H4 (cell line): ENCODE results near the gene ENTREP1. TPM values are rescaled to one million over a fixed set of nuclear protein-coding genes. Genes with fewer than 3 reads are reported as not detected.
"Not testable (repeated sequence)": the region's sequence is repeated elsewhere in the genome, so short reads cannot be mapped to it uniquely, and the experiment has no call there.

Source experiments
- DNase-seq: peaks from one replicate; pipeline ENCODE4 v3.0.0-alpha.2; 2015; ENCODE audit warnings: low spot score
- total RNA-seq: library from RNA; depleted of rRNA; stranded (reverse); fragments of >200 nt; shearing (Covaris generic); gene quantifications from 2 replicates; pipeline ENCODE4 v1.2.3, GENCODE V29; 2014; rRNA removed

The ENTREP1 gene
- total RNA-seq: 0.08 TPM in 1 of 2 replicates, not detected in the other

- DNase-seq: peak; percentile 28
Observed at GRCh38 chr9:69324549-69325401, at the start of gene ENTREP1. Gene ENTREP1, plus strand, starts transcription at chr9:69325215. Its CDS starts 95 bp downstream, at chr9:69325310.

- no peak for DNase-seq
Observed at GRCh38 chr9:69276775-69277174, 48.2 kb upstream of the ENTREP1 start.

- DNase-seq: no peak
Observed at GRCh38 chr9:69279084-69279731, 45.8 kb upstream of the ENTREP1 start.

DNA sequence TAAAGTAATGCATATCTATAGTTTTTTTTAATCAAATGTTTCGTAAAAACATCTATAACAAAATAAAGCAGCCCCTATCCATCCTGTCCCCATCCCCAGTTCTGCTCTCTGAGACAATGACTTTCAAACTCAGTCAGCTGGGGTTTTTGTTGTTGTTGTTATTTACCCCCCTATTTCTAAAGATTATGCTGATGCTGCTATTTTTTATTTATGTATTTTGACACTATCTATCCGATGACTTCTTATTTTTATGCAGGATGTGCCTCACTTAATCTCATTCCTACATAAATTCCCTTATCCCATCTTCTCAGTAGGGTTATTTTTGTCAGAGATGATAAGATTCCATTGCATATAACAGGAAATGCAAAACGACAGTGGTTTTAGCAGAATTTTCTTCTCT lies 45.3 kb upstream of the ENTREP1 start:
- no peak for DNase-seq

- no peak for DNase-seq
Observed at GRCh38 chr9:69283003-69283402, 42.0 kb upstream of the ENTREP1 start.

GRCh38 chr9:69292078-69292477 lies 32.9 kb upstream of the ENTREP1 start:
- DNase-seq: no peak

DNA sequence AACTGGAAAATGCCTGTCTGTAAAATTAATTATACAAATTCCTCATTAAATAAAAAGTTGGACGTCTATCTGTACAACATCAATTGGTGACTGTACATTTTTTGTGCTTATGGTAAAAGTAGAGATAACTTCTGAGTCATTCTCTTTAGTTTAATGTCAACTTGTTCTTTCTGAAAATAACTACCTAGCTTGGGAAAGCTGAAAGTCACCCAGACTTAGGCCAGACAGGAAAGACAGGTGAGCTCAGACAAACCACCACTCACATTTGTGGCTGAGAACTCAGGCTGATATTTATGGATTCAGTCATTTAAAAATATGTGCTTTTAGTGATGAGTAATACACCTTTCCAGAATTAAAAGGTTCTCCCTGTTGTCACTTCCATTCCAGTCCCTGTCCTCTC lies 31.9 kb upstream of the ENTREP1 start:
- no peak for DNase-seq

DNA sequence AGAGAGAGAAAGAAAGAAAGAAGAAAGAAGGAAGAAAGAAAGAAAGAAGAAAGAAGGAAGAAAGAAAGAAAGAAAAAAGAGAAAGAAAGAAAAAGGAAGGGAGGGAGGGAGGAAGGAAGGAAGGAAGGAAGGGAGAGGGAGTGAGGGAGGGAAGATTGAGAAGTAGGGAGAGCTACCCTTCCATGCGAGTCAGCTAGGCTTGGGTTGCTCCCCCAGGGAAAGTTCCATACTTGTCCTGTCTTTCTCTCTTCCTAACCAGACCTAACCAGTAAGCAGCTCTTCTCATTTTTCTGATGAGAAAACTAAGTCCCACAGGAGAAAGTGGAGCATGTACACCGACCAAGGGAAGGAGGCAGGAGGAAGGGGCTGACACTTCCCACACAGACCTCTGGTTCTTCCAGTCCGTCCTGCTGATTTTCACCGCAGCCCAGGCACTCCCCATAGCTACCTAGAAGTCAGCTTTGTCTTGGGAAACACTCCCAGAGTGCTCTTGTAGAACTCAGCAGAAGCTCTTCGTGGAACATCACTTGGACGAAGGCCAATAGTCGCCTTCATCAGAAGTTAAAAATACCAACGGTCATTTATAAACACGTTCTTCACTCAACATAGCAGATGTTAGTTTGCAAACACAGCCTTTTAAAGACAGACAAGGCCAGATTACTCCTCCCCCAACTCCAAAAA lies 29.0 kb upstream of the ENTREP1 start:
- no peak for DNase-seq

GRCh38 chr9:69297300-69297980 lies 27.6 kb upstream of the ENTREP1 start:
- no peak for DNase-seq

- no peak for DNase-seq
Observed at GRCh38 chr9:69299315-69299714, 25.7 kb upstream of the ENTREP1 start.

- DNase-seq: no peak
Observed at GRCh38 chr9:69299826-69300225, 25.2 kb upstream of the ENTREP1 start.

- DNase-seq: no peak
Observed at GRCh38 chr9:69303331-69303730, 21.7 kb upstream of the ENTREP1 start.

GRCh38 chr9:69306895-69307445 lies 18.0 kb upstream of the ENTREP1 start:
- not testable (repeated sequence) for DNase-seq

GRCh38 chr9:69307446-69308205 lies 17.4 kb upstream of the ENTREP1 start:
- DNase-seq: peak; percentile 12

DNA sequence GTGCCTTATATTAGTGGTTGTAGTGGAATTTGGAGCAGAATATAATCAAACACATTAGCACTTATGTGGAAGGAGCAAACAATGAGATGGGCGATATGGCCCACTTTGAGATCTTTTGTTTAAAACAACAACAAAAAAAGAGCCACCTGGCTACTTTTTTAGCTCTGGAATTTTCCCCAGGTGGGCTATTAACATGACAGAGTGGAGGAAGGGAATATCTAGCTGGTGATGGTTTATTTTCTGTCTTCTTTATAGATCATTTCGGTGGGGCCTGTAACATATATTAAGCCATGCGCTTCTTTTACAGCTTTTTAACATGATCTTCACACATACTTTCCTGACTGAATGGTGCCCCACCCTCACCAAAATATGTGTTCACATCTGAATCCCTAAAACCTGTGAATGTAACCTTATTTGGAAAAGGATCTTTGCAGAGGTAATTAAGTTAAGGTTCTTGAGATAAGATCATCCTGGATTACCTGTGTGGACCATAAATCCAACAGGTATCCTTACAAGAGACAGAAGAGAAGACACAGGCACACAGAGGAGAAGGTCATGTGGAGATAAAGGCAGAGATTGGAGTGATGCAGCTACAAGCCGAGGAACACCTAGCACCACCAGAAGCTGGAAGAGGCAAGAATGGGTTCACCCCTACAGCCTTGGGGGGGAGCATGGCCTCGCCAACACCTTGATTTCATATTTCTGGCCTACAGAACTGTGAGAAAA lies 16.6 kb upstream of the ENTREP1 start:
- DNase-seq: no peak

GRCh38 chr9:69313175-69313574 lies 11.8 kb upstream of the ENTREP1 start:
- DNase-seq: no peak

- no peak for DNase-seq
Observed at GRCh38 chr9:69314547-69314946, 10.5 kb upstream of the ENTREP1 start.

DNA sequence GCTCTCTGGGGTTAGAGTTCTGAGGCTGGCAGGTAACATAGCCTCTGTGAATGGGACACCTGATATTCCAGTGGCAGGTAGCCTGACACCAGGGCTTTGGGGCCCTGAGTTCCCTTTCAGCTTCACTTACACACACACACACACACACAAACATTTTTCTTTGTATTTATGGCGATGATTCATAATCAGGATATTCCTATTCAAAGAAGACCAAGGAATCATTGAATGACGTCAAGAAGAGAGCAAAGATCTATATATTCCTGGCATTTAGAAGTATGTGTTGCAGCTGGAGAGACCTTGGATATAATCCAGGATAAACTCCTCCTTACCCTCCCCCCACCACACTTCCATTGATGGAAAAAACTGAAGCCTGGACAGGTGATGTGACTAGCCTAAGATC lies 7.9 kb upstream of the ENTREP1 start:
- no peak for DNase-seq

GRCh38 chr9:69317894-69318293 lies 7.1 kb upstream of the ENTREP1 start:
- DNase-seq: no peak

GRCh38 chr9:69319324-69320025 lies 5.5 kb upstream of the ENTREP1 start:
- DNase-seq: no peak
